HG02885 (cell line): ENCODE data around the gene RHBG.

ENCODE experiments used
- ATAC-seq: cut with Tn5 transposase; IDR thresholded peaks from one replicate; pipeline ENCODE4 v1.9.1; 2021; ENCODE audit warnings: mild to moderate bottlenecking; ENCODE audit not compliant: unreplicated experiment, poor library complexity

The RHBG gene

DNA sequence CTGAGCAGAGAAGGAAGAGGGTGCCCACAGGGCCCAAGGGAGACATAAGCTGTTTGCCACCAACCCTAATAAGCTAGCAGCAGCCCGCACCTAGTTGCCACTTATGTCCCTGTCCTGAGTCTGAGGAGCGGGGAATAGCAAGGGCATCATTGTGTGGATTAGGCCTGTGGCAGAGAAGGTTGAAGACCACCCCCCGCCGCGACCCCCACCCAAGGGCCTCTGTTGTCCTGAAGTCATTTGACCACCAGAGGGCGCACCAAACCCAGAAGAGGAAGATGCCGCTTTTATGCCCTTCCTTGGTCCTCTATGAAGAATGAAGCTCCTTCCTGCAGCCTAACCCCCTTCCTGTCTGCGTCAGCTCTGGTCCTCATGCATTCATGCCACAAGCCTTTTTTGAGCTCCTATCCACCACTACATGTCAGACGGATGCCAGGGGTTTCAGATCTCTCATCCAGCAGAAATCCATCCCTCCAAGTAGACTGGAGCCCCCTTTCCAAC is 16.6 kb downstream of the RHBG start:
- no peak for ATAC-seq

DNA sequence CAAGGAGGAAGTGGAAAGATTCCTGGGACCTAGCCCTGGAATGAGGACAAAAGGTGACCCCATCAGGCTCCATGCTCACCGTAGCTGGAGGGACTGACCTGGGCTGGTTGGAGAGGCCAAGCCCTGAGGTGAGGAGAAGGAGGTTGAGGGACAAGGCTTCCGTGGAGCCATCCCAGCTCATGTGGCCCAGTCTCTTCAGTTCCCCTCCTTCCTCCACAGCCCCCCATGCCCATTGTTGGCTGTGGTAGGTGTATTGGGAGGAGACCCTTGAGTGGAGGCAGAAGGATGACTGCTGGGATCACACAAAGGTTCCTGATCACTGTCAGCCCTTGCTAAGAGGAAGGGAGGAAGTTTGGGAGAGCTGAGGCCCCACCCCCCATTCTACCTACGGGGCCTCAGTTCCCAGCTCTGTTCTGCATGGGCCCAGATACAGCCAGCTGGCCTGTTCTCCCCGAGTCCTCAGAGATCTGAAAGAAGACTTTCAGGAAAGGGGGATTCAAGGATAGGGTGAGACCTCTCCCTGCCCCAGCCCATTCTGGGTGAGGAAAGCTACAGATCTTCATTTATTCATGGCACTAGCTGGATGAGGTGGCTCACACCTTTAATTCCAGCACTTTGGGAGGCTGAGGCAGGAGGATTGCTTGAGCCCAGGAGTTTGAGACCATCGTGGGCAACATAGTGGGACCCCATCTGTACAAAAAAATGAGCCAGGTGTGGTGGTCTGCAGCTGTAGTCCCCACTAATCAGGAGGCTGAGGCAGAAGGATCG is 17.3 kb downstream of the RHBG start:
- ATAC-seq: no peak

DNA sequence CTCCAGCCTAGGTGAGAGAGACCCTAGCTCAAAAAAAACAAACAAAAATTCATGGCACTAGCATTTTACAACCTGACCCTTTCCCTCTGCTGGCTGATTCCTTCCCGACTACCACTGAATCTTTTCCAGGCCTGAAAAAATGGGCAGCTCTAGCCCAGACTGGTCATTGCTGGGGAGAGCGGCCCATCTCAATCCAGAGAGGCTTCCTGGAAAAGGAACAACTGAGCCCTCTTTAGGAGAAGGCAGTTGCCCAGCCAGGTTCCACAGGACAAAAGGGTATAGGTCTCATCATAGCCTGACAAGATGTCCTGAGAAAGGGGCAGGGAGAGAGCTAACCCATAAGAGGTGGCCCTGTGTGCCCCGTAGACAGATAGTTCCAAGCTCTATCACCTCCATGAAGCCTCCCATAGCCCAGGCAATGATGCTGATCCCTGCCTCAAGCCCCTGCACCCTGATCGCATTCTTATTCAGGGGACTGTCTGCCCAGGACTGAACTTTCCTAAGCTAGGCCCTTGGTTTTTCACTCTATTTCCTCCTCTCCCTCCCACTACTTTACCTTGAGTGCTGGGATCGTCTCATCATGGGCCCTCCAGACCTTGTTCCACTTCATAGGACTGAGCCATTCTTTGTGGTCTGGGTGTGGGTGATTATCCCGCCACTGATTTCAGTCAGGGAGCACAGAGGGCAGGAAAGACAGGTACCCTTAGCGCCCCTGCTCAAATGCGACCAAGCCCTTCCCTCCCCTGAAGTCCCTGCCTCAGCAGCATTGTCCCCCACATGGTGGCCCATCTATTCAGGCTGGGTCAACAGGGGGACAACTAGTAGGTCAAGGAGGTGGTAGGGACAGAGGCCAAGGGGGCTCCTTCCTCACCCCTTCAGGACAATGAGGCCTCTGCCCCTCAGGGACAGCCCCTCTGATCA is 18.2 kb downstream of the RHBG start:
- ATAC-seq: no peak

DNA sequence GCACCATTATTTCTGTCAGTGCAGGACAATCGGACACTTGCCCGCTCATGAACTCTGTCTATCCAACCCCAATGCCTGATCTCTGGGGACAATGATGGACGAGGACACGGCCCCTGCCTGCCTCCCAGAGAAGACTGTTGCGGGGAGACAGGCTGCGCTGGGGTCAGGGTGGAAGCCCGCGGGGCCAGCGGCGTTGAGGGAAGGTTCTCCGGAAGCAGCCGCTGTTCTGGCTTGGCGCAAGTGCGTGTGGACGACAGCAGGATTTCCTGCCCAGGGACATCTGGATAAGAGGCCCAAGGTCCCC is 18.8 kb downstream of the RHBG start:
- ATAC-seq: no peak

DNA sequence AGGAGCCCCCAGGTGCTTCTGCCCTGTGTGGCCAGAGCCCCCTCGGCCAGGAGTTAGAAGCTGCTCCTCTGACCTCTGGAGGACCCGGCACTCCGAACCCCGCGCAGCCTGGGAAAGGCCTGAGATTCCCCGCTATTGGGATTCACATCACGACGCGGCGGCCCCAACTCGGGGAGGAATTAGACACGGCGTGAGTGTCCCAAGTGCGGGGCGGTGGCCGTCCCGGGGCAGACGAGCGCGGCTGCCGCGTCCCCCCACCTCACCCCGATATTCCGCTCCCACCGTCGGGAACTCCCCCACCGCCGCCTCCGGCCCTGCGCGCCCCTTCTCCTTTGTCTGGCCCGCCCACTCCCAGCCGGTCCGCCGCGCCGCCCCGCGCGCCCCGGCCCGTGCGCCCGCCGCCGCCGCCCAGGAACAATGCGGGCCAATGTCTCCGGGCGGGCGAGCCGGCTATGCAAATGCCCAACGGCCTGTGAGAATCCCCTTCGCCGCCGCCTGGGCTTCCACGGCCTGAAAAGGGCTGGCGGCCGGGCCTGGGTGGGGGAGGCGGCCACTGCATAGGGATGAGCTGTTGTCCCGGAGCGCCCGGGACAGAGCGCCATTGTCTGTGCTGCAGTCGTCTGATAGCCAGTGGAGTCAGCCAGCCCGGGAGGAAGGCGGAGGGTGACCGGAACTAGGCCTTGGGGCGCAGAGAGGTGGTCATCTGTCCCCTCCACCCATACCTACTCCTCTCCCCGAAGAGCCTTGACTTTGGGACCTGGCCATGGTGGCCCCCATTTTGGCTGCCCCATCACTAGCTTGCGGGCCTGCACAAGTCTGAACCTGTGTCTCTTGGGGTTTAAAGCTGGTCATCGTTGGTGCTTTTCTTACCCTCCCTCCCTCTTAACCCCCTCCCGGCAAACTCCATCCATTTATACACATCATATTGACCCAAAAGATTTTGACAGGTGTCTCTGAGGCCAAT is 19.4 kb downstream of the RHBG start:
- ATAC-seq: no peak

DNA sequence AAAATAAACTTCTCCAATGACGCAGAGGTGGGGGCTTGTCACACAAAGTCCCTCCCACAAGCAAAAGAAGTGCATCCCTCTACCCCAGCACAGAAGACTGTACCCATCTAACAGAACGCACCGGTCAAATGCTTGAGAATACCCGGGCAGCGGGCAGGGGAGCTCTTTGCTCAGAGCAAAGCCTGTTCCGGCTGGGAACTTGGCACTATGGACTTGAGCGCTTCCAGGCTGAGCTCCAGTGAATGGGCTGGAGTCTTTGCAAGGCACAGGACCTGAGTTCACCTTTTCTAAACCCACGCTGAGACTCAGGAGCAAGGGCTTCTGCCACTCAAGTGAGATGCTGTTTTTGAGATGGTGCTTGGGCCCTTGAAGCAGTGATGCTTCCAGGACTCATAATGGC is 20.3 kb downstream of the RHBG start:
- no peak for ATAC-seq

DNA sequence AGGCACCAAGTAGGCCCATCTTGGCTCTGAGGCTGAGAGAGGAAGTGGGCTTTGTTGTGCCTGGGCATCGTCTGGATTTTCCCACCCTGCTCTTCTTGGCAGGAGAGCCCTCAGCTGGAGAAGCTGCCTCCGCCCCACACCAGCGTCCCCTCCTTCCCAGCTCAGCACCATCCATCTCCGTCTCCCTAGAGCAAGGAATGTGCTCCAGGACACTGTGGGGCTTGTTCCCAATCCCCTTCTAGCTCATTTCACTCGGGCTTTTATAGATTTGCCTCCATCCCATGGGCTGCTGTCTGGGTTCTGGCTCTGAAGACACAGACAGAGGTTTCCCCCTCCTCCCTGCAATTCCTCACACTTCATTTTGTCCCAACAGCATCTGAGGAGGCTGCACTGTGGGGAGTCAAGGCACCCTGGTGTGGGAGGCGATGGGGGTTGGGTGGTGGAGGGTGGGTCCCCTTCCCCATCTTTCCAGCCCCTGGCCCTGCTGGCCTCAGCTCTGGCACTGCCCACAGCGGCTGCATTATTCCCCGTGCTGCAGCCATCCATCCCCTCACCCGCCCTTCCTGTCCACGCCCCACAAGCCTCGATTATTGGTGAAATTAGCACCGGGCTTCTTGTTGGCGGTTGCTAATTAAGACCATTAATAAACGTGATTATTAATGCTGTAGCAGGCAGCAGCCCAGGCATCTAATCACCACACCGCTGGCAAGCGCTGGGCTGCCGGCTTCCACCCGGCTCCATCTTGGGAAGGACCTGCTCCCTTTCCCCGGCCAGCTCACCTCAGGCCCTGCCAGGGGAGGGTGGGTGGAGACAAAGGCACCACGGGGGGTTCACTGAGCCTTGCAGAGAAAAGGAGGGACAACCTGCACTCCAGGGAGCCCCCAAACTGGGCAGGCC is 21.7 kb downstream of the RHBG start:
- no peak for ATAC-seq

DNA sequence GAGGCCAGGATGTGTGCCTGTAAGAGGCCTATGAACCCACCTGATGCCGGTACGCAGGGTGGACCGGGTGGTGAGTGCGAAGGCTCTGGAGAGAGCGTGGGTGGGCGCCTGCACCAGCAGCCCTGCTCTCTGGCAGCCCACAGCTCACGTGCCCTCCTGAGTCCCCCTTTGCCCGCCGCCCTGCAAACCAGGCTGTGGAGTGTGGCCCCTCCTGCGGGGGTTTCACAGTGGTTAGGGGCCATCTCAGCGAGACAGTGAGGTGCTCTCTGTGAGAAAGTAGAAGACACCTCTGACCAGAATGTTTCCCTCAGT is 22.3 kb downstream of the RHBG start:
- ATAC-seq: no peak

DNA sequence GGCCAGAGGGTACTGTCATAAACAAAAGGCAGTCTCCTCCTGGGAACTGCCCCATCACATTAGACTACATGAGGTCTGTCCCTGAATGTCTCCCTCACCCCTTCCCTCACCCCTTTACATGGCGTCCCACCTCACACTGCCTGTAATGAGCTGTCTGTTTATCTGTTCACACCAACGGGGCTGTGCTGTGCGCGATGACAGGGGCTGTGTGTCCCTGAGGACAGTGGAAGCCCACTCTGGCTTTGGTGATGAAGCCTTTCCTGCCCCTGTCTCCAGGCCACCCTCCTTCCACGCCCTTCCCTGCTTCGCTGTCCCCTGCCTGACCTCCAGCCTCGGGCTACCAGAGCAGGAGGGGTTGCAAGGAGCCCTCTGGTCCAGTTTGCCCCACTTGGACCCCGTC is 22.7 kb downstream of the RHBG start:
- no peak for ATAC-seq

DNA sequence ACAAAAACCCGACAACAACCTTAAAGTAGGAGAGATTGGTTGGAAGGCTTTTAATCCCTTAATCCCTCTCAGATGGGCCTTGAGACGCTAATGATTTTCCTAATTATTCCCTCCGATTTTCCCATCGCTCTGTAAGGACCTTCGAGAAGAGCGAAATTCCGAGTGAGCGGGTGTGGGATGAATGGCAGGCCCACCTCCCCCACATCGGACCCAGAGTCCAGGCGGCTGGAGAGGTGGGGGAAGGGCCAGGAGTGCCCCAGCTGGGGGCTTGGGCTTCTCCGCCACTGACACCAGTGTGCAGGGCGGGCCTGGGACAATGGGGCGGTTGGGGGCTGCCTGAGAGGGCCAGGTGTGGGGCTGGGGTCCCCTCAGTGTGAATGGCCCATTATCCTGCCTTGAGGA is 23.4 kb downstream of the RHBG start:
- no peak for ATAC-seq

DNA sequence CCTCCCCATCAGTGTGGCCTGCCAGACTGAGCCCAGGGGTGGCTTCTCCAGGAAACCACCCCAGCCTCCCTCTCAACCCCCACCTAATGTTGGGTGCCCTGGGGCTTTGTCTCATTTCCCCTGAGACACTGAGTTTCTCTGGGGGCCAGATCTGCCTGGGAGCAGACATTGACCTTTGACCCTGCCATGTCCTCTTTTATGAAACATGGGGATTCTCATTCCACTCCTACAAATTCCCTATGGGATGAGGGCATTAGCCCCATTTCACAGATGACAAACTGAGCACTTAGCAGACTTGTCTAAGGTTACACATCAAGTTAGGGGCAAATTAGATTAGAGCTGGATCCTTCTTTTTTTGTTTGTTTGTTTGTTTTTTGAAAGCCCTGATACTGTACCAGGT is 24.1 kb downstream of the RHBG start:
- no peak for ATAC-seq

DNA sequence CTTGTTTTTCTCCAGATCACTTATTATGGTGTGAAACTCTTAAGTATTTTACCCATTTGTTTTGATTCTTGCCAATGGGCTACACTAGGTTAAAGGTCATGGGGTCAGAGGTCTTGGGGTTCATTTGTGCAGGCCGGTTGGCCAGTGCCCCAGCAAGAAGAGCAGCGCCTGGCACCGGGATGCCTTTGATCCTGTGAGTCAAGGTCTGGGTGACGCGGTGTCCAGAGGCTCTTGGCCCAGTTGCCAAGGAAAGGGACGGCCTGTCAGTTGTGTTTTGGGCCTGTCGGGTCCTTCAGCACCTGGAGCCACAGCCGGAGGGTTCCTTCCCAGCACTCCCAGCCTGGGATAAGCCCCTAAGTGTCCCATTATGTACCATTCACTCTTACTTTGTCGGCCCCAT is 25.1 kb downstream of the RHBG start:
- no peak for ATAC-seq

DNA sequence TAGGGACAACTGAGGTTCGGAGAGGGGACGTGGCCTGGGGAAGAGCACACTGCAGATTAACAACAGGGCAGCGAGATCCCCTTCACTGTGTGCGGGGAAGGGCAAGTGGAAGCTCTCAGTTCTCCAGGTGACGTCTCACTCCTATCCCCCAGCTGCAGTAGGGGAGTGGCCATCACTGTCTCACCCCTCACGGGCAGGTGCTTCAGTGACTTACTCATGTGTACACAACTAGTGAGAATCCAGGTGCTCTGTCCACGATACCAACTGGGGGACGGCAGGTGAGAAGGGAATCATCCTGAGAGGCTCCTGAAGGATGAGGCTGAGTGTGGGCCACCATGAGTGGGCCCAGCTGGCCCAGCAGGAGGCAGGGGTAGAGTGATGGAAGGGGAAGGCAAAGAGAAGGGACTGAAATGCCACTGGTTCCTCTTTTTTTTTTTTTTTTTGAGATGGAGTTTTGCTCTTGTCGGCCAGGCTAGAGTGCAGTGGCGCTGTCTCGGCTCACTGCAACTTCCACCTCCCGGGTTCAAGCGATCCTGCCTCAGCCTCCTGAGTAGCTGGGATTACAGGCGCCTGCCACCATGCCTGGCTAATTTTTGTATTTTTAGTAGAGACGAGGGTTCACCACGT is 25.9 kb downstream of the RHBG start:
- ATAC-seq: no peak

DNA sequence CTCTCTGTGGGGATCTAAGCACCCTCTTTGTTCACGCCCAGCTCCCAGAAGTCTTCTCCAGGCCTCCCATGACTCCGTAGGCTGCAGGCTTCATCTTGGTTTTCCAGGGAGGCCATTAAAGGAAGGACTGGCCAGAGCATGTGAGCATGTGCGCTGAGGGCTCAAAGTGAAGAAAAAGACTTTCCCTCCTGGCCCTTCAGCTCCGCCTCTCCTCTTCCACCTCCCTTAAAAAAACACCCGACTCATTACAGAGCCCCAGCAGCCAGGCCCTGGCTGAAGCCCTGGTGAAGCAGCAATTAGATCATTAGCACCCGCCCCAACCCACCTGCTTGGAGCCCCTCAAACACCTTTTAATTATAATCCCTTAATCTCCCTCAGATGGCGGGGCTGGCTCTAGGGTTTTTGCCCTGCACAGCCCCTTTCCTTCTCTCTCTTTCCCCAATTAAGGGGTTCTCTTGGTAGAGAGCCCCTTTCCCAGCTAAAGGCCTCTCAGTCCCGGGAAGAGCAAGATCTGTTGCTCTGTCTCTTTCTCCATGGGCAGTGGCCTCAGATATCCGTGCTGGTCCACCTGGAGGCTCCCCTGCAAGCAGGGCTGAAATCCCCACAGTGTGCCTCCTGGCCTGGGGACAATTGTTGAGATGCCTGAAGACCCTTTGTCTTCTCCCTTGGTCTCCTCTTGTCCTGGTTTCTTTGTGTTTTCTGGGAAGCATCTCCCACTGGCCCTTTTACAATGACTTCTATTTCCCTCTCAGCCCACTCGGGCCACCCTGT is 30.5 kb downstream of the RHBG start:
- ATAC-seq: no peak

DNA sequence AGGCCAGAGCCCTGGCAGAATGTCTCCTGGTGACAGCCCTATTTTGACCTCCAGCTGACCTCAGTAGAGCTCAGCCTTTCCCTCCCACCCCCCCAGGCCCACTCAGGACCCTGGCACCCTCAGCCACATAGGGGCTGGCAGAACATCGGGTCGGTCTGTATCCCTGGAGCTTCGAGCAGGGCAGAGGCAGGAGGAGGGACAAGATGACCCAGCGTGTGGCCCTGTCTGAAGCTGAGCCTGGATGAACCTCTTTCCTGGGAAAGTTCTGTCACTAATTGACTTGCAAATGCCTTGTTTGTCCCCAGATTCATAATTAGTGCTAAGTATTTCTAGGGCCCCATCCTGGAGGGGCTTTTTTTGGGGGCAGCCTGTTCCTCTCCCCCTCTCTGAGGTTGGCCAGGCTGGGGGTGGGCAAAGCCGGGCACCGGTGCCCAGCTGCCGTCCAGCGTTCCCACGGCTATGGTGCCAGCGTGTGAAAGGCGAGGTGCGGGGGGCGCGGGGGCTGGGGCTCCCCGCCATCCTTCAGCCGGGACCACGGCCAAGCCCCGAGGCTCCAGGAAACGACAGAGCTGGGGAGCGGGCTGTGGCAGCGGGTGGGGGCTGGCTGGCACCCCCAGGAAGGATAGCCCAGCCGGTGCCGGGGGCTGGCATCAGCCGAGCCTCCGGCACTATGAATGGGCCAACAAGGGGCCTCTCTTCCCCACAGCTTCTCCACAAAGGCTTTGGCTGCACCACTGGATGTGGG is 31.4 kb downstream of the RHBG start:
- ATAC-seq: no peak

DNA sequence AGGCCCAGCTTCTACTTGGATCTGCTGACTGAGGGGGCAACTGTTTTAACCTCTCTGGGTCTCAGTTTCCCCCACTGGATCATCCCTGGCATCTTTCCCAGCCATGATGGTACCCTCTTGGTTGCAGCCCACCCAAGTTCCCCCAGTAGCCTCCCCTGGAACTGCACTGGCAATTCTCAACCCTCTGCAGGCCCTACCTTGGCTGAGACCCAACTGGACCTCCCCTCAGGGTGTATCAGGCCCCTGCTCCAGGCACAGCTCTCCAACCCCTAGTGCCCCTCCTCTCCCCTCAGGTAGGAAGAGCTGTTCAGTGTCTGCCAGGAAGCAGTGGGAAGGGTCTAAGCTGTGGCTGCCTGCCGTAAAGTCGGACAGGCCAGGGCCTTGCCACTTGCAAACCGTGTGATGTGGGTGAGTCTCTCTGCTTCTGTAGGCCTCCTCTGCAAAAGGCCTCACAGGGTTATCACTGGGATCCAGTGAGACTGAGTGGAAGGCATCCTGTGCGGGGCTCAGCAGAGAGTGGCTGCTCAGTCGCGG is 32.1 kb downstream of the RHBG start:
- ATAC-seq: no peak

DNA sequence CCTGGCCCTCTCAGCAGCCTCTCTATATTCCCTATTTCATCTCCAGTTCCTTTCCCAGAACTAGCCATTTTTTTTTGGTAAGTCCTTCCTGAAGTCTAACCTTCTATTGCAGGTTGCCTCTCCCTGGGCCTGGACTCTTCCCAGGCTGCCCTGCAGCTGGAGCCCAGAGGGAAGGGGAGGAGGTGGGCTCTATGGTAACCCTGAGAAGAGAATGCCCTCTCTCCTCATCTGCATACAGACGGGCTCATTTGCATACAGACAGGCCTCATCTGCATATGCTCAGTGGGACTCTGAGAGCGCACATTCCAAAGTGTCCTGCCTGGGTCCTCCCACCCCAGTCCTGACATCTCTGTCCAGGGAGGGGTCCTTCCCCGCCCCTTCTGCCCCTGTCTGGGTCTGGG is 32.7 kb downstream of the RHBG start:
- no peak for ATAC-seq
